Erythroblast (primary cell): ENCODE measurements around the gene ACP2.

Source experiments
- GATA1 ChIP-seq: IDR thresholded peaks from 2 replicates; pipeline ENCODE4 v1.6.1; 2011; ENCODE audit warnings: low read depth, mild to moderate bottlenecking, control low read depth, low read length, moderate library complexity
- POLR2A ChIP-seq: IDR thresholded peaks from 2 replicates; pipeline ENCODE4 v1.6.1; 2011; ENCODE audit warnings: mild to moderate bottlenecking, low read length

GRCh38 chr11:47220401-47220821 lies 28.2 kb downstream of the ACP2 start:
- TF ChIP-seq POLR2A (no peak), GATA1 (no peak)
